ENCODE results near the gene FRMD6.
A peak's percentile ranks its signal among the peaks of the same experiment; 100 is the strongest.

Gene FRMD6

DNA sequence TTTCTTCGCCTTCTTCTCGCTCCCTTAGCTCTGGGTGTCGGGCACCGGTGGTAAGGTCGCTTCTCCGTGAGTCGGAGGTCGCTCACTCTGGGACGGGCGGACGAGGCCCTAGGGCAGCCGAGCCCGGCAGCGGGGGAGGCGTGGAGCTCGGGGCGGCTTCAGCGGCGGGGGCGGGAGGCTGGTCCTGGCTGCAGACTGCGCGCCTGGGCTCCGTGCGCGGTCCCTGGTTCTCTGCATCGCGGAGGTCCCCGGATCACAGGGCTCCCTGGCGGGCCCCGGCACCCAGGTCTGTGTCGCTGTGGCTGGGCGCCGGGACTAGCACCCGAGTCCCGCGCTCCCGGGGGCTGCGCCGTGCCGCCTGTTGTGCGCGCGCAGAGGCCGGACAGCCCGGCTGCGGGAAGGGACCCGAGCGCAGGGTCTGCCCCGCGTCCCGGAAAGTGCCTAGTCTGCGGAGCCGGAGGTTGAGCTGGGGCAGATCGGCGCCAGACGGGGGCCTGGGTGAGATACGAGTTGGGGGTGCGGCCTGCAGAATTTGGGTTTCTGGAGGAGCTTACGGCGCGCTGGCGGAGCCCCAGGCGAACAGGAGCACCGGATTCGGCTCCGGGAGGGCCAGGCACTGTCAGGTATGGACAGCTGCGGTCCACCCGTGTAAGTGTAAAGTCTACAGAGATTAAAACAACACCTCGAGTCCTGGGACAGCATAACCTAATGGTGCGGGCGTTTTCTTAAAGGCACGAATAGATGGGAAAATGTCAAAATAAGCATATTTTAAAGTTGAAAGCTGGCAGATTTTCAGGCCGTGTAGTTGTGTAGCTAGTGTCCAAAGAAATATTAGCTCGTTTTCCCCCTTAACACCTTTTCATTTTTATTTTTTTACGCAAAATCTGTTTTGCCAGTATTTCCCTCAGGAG lies 713 bp downstream of the FRMD6 start:
- Histone ChIP-seq H3K9me3 (no peaks in the 10 kb centered on the region), H3K4me1 (peaks cover 6 to 47% (median 19%) of the 10 kb centered on the region in 4 donors), H3K36me3 (no peaks in the 10 kb centered on the region), H3K27ac (peak overlapping the region; percentile 95 to 97), H3K4me3 (peak overlapping the region; percentile 65 to 96), H3K27me3 (no peaks in the 10 kb centered on the region)
- peak; percentile 37 to 74 for DNase-seq
- TF ChIP-seq, protein P1, sequence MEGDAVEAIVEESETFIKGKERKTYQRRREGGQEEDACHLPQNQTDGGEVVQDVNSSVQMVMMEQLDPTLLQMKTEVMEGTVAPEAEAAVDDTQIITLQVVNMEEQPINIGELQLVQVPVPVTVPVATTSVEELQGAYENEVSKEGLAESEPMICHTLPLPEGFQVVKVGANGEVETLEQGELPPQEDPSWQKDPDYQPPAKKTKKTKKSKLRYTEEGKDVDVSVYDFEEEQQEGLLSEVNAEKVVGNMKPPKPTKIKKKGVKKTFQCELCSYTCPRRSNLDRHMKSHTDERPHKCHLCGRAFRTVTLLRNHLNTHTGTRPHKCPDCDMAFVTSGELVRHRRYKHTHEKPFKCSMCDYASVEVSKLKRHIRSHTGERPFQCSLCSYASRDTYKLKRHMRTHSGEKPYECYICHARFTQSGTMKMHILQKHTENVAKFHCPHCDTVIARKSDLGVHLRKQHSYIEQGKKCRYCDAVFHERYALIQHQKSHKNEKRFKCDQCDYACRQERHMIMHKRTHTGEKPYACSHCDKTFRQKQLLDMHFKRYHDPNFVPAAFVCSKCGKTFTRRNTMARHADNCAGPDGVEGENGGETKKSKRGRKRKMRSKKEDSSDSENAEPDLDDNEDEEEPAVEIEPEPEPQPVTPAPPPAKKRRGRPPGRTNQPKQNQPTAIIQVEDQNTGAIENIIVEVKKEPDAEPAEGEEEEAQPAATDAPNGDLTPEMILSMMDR (IDR thresholded peaks at IDR 0.05), result peak in 1 of 2 experiments; percentile 8
- intact Hi-C loops (cut with DNase I; ENCODE audit: low total_unique reads), result loop anchor here (10.0 kb wide), 1 partner anchor 368 kb away; no protein-coding TSS in a partner anchor

DNA sequence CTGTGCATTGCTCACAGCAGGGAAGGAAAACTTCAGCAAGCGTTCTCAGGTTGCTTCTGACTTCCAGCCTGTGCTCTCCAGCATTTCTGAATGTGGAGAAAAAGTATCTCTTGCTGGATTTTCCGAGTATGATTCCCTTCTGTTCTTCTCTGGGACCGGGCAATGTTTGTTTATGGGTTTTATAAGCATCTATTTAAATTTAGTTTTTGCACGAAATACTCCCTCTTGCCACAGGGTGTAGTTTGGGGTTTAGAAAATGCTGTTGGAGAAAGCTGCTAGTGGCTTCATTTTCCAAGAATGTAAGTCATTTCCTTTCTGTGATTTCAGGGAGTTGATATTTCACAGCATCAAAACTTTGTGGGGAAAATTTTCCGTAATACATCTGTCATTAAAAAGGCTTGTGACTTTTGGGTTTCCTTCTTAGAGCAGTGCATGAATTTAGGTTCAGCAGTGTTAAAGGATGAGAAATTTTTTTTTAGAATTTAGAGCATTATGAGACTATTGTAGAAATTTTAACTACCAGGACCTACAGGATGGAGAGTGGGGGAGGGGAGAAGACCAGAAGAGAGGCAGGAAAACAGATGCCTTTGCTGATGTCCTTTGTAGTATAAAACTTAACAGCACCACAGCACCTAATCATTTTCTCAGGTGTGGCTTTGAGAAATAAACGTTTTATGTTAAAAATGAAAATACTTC lies 1.5 kb downstream of the FRMD6 start:
- Histone ChIP-seq H3K4me1 (peaks cover 6 to 54% (median 22%) of the 10 kb centered on the region in 4 donors), H3K27ac (peak overlapping the region; percentile 95 to 97), H3K9me3 (no peaks in the 10 kb centered on the region), H3K4me3 (peak overlapping the region; percentile 65 to 96), H3K27me3 (no peaks in the 10 kb centered on the region), H3K36me3 (no peaks in the 10 kb centered on the region)
- intact Hi-C loops (cut with DNase I; ENCODE audit: low total_unique reads), result loop anchor here (10.0 kb wide), 1 partner anchor 368 kb away; no protein-coding TSS in a partner anchor
- DNase-seq, result no peak
- TF ChIP-seq, protein P1 (IDR thresholded peaks at IDR 0.05), result peak; percentile 42 to 59

DNA sequence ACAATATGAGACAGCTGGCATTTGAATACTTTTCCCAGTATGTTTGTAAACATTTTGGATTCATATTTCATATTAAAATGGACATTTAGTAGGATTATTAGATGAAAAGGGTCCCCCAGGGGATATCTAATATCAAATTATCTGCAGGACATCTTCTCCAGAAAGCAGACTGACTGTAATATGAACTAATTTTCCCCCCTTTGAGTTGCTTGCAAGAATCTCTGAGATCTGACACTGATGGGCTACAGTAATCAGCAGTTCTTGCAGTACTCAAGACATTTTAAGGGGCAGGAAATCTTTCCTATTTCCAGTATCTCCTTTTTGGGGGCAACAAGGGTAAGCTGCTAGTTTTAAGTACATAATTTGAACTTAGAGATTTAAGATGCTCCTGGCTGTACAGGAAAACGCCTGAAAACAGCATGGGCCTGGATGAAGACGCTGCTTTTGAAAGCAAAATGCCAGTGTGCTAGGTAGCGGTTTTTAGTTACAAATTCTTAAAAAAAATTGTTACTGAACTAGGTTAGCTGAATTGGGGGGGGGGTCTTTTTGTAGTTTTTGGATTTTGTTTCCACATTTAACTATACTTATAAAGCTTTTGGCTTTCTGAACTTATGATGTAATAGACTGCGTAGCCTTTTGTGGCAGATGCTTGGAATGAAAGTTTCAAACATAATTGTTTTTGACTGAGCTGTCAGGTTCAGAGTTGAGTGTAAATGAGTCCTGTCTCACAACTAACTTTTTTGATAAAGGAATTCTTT lies 2.2 kb downstream of the FRMD6 start:
- H3K4me1 ChIP-seq, result peaks cover 6 to 61% (median 22%) of the 10 kb centered on the region in 4 donors
- no peaks in the 10 kb centered on the region for H3K36me3 ChIP-seq
- DNase-seq, result no peak
- intact Hi-C loops (cut with DNase I; ENCODE audit: low total_unique reads), result loop anchor here (10.0 kb wide), 1 partner anchor 369 kb away; no protein-coding TSS in a partner anchor
- H3K27me3 ChIP-seq, result no peaks in the 10 kb centered on the region
- H3K9me3 ChIP-seq, result no peaks in the 10 kb centered on the region
- H3K4me3 ChIP-seq, result peak overlapping the region; percentile 65 to 96
- peak overlapping the region; percentile 95 to 97 for H3K27ac ChIP-seq
- TF ChIP-seq, protein P1 (IDR thresholded peaks at IDR 0.05), result no peak

DNA sequence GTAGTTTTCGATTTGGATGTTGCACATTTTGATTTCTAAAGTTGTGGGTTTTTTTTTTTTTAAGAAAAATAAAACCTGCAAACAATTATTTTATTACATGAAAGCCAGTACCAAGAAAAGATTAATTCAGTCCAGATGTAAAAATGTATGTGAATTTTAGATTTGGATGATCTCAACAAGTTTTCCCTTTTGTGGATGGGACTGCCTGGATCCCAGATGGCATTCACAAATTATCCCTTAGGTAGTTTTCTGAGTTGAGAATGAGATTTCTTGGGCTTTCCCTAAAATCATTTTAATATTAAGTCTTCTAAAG lies 2.8 kb downstream of the FRMD6 start:
- no peaks in the 10 kb centered on the region for H3K27me3 ChIP-seq
- TF ChIP-seq, protein P1 (IDR thresholded peaks at IDR 0.05), result no peak
- H3K4me1 ChIP-seq, result peaks cover 6 to 58% (median 22%) of the 10 kb centered on the region in 4 donors
- no peak overlapping the region for H3K4me3 ChIP-seq
- intact Hi-C loops (cut with DNase I; ENCODE audit: low total_unique reads), result loop anchor here (10.0 kb wide), 1 partner anchor 370 kb away; no protein-coding TSS in a partner anchor
- H3K36me3 ChIP-seq, result no peaks in the 10 kb centered on the region
- H3K9me3 ChIP-seq, result no peaks in the 10 kb centered on the region
- H3K27ac ChIP-seq, result peak overlapping the region; percentile 95 to 97
- DNase-seq, result no peak

DNA sequence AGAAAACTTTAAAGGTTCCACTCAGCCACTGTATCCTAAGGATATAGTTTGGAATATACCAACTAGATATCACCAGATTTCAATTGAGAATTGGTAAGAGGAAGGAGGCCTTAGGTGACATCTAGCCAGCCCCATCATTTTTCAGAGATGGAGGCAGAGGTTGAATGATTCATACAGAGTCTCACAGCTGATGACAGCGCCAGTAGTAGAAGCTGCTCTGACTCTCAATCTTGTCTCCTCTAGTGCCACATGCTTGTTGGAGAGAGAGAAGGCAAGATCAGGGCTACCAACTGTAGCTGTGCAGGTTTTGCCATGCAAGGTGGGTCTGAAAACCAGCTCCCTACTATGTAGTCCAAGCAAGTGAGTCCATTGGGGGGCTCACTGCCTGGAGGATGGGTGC lies 6.1 kb downstream of the FRMD6 start:
- Histone ChIP-seq H3K36me3 (no peaks in the 10 kb centered on the region), H3K9me3 (no peaks in the 10 kb centered on the region), H3K4me1 (peaks cover 6 to 51% (median 25%) of the 10 kb centered on the region in 4 donors), H3K27me3 (no peaks in the 10 kb centered on the region), H3K27ac (no peak overlapping the region), H3K4me3 (no peak overlapping the region)
- DNase-seq, result no peak
- TF ChIP-seq, protein P1 (IDR thresholded peaks at IDR 0.05), result no peak
- intact Hi-C loops (cut with DNase I; ENCODE audit: low total_unique reads), result loop anchor here (10.0 kb wide), 1 partner anchor 373 kb away; no protein-coding TSS in a partner anchor
